Measurements from ENCODE around the gene CNP.
"Not testable (repeated sequence)": the region's sequence is repeated elsewhere in the genome, so short reads cannot be mapped to it uniquely, and the experiment has no call there.

Gene CNP

GRCh38 chr17:42010266-42010680, 43.7 kb downstream of the CNP start:
- not testable (repeated sequence) for DNase-seq

GRCh38 chr17:42010898-42011516, 44.4 kb downstream of the CNP start:
- DNase-seq: no peak

GRCh38 chr17:42012363-42012762, 45.8 kb downstream of the CNP start:
- DNase-seq: not testable (repeated sequence)

- not testable (repeated sequence) for DNase-seq
Measured at GRCh38 chr17:42013740-42014139, 47.1 kb downstream of the CNP start.

- no peak for DNase-seq
Measured at GRCh38 chr17:42016411-42016831, 49.8 kb downstream of the CNP start.

- peak; percentile 77 for DNase-seq
Measured at GRCh38 chr17:42016941-42017865, 50.6 kb downstream of the CNP start, which contains the start of gene DNAJC7. DNAJC7 (minus strand) TSS chr17:42017439; CDS start chr17:42017416, 23 bp downstream.

- DNase-seq: no peak
Measured at GRCh38 chr17:42017866-42018200, 51.2 kb downstream of the CNP start.

- DNase-seq: no peak
Measured at GRCh38 chr17:42018339-42018738, 51.7 kb downstream of the CNP start.

GRCh38 chr17:42018988-42019387, 52.4 kb downstream of the CNP start:
- DNase-seq: no peak

- peak; percentile 29 for DNase-seq
Measured at GRCh38 chr17:42019509-42020404, 53.2 kb downstream of the CNP start, which contains the start of gene NKIRAS2. NKIRAS2 (plus strand) TSS chr17:42020090; CDS start chr17:42021578, 1,488 bp downstream.

- DNase-seq: not testable (repeated sequence)
Measured at GRCh38 chr17:42020845-42021244, 54.2 kb downstream of the CNP start.

GRCh38 chr17:42023524-42024349, 57.1 kb downstream of the CNP start:
- DNase-seq: no peak

GRCh38 chr17:42025191-42025579, 58.6 kb downstream of the CNP start:
- no peak for DNase-seq

GRCh38 chr17:42025936-42026335, 59.3 kb downstream of the CNP start:
- no peak for DNase-seq

GRCh38 chr17:42026857-42027589, 60.4 kb downstream of the CNP start:
- no peak for DNase-seq

Measured in NCI-H1436 treated with DMSO at 0.1 percent for 48 hours (cell line).